SK-N-SH (cell line): ENCODE data around the gene GALNT4.

ENCODE experiments used
- CTCF ChIP-seq: fragments of 200-600 bp; sonication (generic); IDR thresholded peaks from 2 replicates; pipeline ENCODE4 v1.6.1; 2017; ENCODE audit warnings: antibody characterized with exemption, mild to moderate bottlenecking, moderate library complexity
- EP300 ChIP-seq, 2 experiments: IDR thresholded peaks; 2 replicates each; pipeline versions ENCODE4 v1.4.0 to v1.6.1; 2012; ENCODE audit warnings: borderline replicate concordance in 1 of 2, low read depth in 1 of 2, low read length in 1 of 2
- EZH2phosphoT487 ChIP-seq: fragments of 200-600 bp; sonication (generic); IDR thresholded peaks from 2 replicates; pipeline ENCODE4 v1.6.1; 2017; ENCODE audit warnings: low read depth, mixed run types, mild to moderate bottlenecking, antibody characterized with exemption, moderate library complexity, borderline replicate concordance
- JUND ChIP-seq: IDR thresholded peaks from 2 replicates; pipeline ENCODE4 v1.4.0; 2012
- MAX ChIP-seq: IDR thresholded peaks from 2 replicates; pipeline ENCODE4 v1.4.0; 2012; ENCODE audit warnings: low read depth
- MXI1 ChIP-seq: IDR thresholded peaks from 2 replicates; pipeline ENCODE4 v1.6.1; 2012; ENCODE audit warnings: mild to moderate bottlenecking, low read depth, low read length, improper control_type of control experiment
- NFIC ChIP-seq: IDR thresholded peaks from 2 replicates; pipeline ENCODE4 v1.4.0; 2012; ENCODE audit warnings: borderline replicate concordance
- POLR2AphosphoS5 ChIP-seq: IDR thresholded peaks from 2 replicates; pipeline ENCODE4 v1.6.1; 2012; ENCODE audit warnings: low read depth, low read length
- RAD21 ChIP-seq: IDR thresholded peaks from 2 replicates; pipeline ENCODE4 v1.6.1; 2012; ENCODE audit warnings: mild to moderate bottlenecking, low read length
- REST ChIP-seq: IDR thresholded peaks from 2 replicates; pipeline ENCODE4 v1.6.1; 2012; ENCODE audit warnings: mild to moderate bottlenecking, low read depth, low read length, moderate library complexity
- SMC3 ChIP-seq: IDR thresholded peaks from 2 replicates; pipeline ENCODE4 v1.6.1; 2012; ENCODE audit warnings: low read depth, low read length, improper control_type of control experiment
- TAF1 ChIP-seq: IDR thresholded peaks from 2 replicates; pipeline ENCODE4 v1.6.1; 2012; ENCODE audit warnings: low read depth, mild to moderate bottlenecking, low read length, moderate library complexity, borderline replicate concordance
- YY1 ChIP-seq: IDR thresholded peaks from 2 replicates; pipeline ENCODE4 v1.4.0; 2012; ENCODE audit warnings: low read depth, mild to moderate bottlenecking

- TF ChIP-seq POLR2AphosphoS5 (no peak), CTCF (no peak), RAD21 (no peak), EZH2phosphoT487 (no peak), REST (no peak), TAF1 (no peak), YY1 (no peak), JUND (no peak), SMC3 (no peak), MXI1 (no peak), MAX (no peak), EP300 (IDR thresholded peaks at IDR 0.05; ENCODE audit: borderline replicate concordance in 1 of 2, low read depth in 1 of 2, low read length in 1 of 2) (no peak), NFIC (no peak)
These were observed 33.7 kb downstream of the GALNT4 start for GRCh38 chr12:89490922-89491321.
